ENCODE results near the gene AQP3. TPM values are rescaled to one million over a fixed set of nuclear protein-coding genes. Genes with fewer than 3 reads are reported as not detected.

AQP3 gene
- total RNA-seq (2021; fragmentation: NEBNext Ultra II Directional; extraction: Animal tissue kit (Norgen Biotek cat#: 25700)) = 2.6 and 3.0 TPM in 2 replicates
- 6.4 and 7.6 TPM in 2 replicates for polyA plus RNA-seq (2011; rRNA removed)
- 4.0 TPM for polyA plus RNA-seq (2011; cell fraction: cytosol; rRNA removed)
- 7.0 TPM for polyA plus RNA-seq (2011; cell fraction: nucleus; rRNA removed)
- polyA plus RNA-seq (2012, experiment 1 of 2) = 1.9 to 3.7 TPM (median 3.0 TPM) in 4 replicates
- polyA plus RNA-seq (2012, experiment 2 of 2) = 2.9 TPM
- 4.4 TPM for polyA plus RNA-seq (2013, experiment 1 of 2)
- polyA plus RNA-seq (2013, experiment 2 of 2) = 4.8 TPM
- polyA minus RNA-seq (2011; rRNA and poly(A)+ RNA removed) = 1.7 and 3.2 TPM in 2 replicates
- polyA minus RNA-seq (2011; cell fraction: cytosol; rRNA and poly(A)+ RNA removed) = 2.7 TPM
- polyA minus RNA-seq (2011; cell fraction: nucleus; rRNA and poly(A)+ RNA removed) = 4.3 TPM
- long read RNA-seq, experiment 1, partial matches to known transcripts = 2 of 3 reads
- long read RNA-seq, experiment 1, other reads (novel, unspliced or antisense) = 0 of 3 reads
- long read RNA-seq, experiment 2, partial matches to known transcripts = 0 of 5 reads
- long read RNA-seq, experiment 2, other reads (novel, unspliced or antisense) = 5 of 5 reads

- Histone ChIP-seq H3K4me1 (replicated peaks in 1 of 4; ENCODE audit: control insufficient read depth in 3 of 4, insufficient read depth in 4 of 4, low read length in 3 of 4) (peaks cover 0 to 33% (median 16%) of the 10 kb centered on the region in 4 experiments; a peak in 6 of 7 replicates), H3K14ac (ENCODE audit: insufficient read length) (no peak within 1 kb of the TSS), H4K20me1 (replicated peaks in 1 of 2; ENCODE audit: control insufficient read depth in 1 of 2, insufficient read depth in 2 of 2, low read length in 2 of 2) (no peaks in the 10 kb centered on the region), H3K56ac (replicated peaks; ENCODE audit: insufficient read length, low read depth, low read length) (no peak within 1 kb of the TSS), H3K36me3 (ENCODE audit: control insufficient read depth in 2 of 4, insufficient read depth in 4 of 4, low read length in 3 of 4) (no peaks in the 10 kb centered on the region), H2BK12ac (ENCODE audit: low read depth, low read length) (peak within 1 kb of the TSS; percentile 68; the same call in 1 of the 2 replicates), H3K4ac (replicated peaks; ENCODE audit: insufficient read length, low read depth, low read length) (no peak within 1 kb of the TSS), H3K4me2 (ENCODE audit: insufficient read depth in 1 of 2, low read depth in 2 of 2, low read length in 2 of 2) (peak within 1 kb of the TSS; percentile 62 to 83), H3K79me1 (ENCODE audit: low read depth, low read length) (no peaks in the 10 kb centered on the region), H2AFZ (ENCODE audit: low read length) (peak within 1 kb of the TSS; percentile 87), H4K8ac (ENCODE audit: extremely low read depth, insufficient read depth, low read length) (no peak within 1 kb of the TSS; the same call in 1 of the 2 replicates), H2BK15ac (ENCODE audit: low read length) (peak within 1 kb of the TSS; percentile 81; the same call in 1 of the 2 replicates), H4K5ac (ENCODE audit: insufficient read length, low read depth, low read length) (no peak within 1 kb of the TSS), H2AK5ac (ENCODE audit: low read depth, low read length) (peak within 1 kb of the TSS; percentile 65), H3K27ac (ENCODE audit: low read depth, low read length) (no peak within 1 kb of the TSS), H3K79me2 (ENCODE audit: control insufficient read depth in 1 of 2, insufficient read depth in 2 of 2, low read length in 2 of 2) (no peaks in the 10 kb centered on the region), H2BK20ac (ENCODE audit: low read length) (no peak within 1 kb of the TSS), H3K23ac (ENCODE audit: insufficient read length) (no peak within 1 kb of the TSS), H3K4me3 (ENCODE audit: extremely low read depth in 1 of 4, insufficient read depth in 2 of 4, low read depth in 3 of 4, low read length in 4 of 4) (peak within 1 kb of the TSS; percentile 46 to 67 (median 57)), H2BK5ac (ENCODE audit: low read depth, low read length) (peak within 1 kb of the TSS; percentile 10; the same call in 1 of the 2 replicates), H3K9me3 (ENCODE audit: insufficient read depth in 2 of 2, low read depth in 1 of 2, low read length in 1 of 2) (no peaks in the 10 kb centered on the region), H3K18ac (ENCODE audit: extremely low read depth, low read length) (peak within 1 kb of the TSS; percentile 48; the same call in 1 of the 2 replicates), H3K9ac (replicated peaks in 1 of 4; ENCODE audit: extremely low read depth in 1 of 4, low read depth in 3 of 4, low read length in 3 of 4) (no peak within 1 kb of the TSS), H4K91ac (replicated peaks; ENCODE audit: insufficient read length, low read length) (peak within 1 kb of the TSS; percentile 76), H2BK120ac (replicated peaks; ENCODE audit: low read depth, low read length) (no peak within 1 kb of the TSS), H3K23me2 (ENCODE audit: low read depth, low read length) (peaks cover 10% of the 10 kb centered on the region; the same call in 1 of the 2 replicates), H3K27me3 (replicated peaks in 1 of 4; ENCODE audit: control insufficient read depth in 3 of 4, extremely low read depth in 1 of 4, insufficient read depth in 3 of 4, low read length in 3 of 4) (peaks cover 0 to 23% (median 12%) of the 10 kb centered on the region in 4 experiments; a peak in 5 of 7 replicates)
- WGBS, 2 experiments (ENCODE audit: extremely low coverage in 1 of 2, insufficient coverage in 1 of 2, insufficient read length in 1 of 2, insufficient replicate concordance in 2 of 2, low coverage in 1 of 2, low lambda C conversion rate in 2 of 2, missing lambda C conversion rate in 1 of 2) = 9% methylated on average over 21 of the region's 50 CpGs; no CpG with 5 or more reads in 1 of the 2 experiments
- FAIRE-seq (no peak), DNase-seq (ENCODE audit: low read depth in 1 of 2, low spot score in 2 of 2) (peak in 1 of 2 experiments; percentile 85)
- CTCF ChIA-PET (ENCODE audit: partially characterized antibody) = interaction anchor here (1.0 to 21.6 kb wide), 12 partner anchors 10 to 143 kb away, joined by 3 to 358 read pairs (median 6); partner anchors contain the start of genes AQP7 and NOL6
- POLR2A ChIA-PET (ENCODE audit: partially characterized antibody) = interaction anchor here (0.6 to 1.9 kb wide), 8 partner anchors 12 to 157 kb away, joined by 3 to 6 read pairs (median 4); partner anchors contain the start of genes NFX1 and NOL6
- TF ChIP-seq BACH1 (IDR thresholded peaks at IDR 0.05; ENCODE audit: low read length) (no peak), TBP (IDR thresholded peaks at IDR 0.05; ENCODE audit: low read depth, low read length) (no peak), ZNF274 (IDR thresholded peaks at IDR 0.05; ENCODE audit: borderline replicate concordance, extremely low read depth, low read length) (no peak), CBX5 (IDR thresholded peaks at IDR 0.05; ENCODE audit: low read depth, low read length) (no peak), SP4 (IDR thresholded peaks at IDR 0.05; ENCODE audit: low read length) (no peak), TAF7 (optimal IDR thresholded peaks at IDR 0.05; ENCODE audit: borderline replicate concordance, low read depth, low read length) (no peak), JUN (IDR thresholded peaks at IDR 0.05; ENCODE audit: low read depth, low read length) (no peak), SIX5 (IDR thresholded peaks at IDR 0.05; ENCODE audit: low read depth, low read length) (no peak), FOSL1 (IDR thresholded peaks at IDR 0.05; ENCODE audit: insufficient read depth, low read depth, low read length) (no peak)
Measured at GRCh38 chr9:33446946-33447798, at the start of gene AQP3. AQP3 (minus strand) TSS chr9:33447593; CDS start chr9:33447530, 63 bp downstream.
